NCI-H82 (cell line): ENCODE measurements around the gene IPO13.

ENCODE experiments used
- DNase-seq: peaks from one replicate; lab custom pipeline; 2025; lab: John Stamatoyannopoulos, UW

IPO13 gene

GRCh38 chr1:43949678-43950077 is 2.9 kb downstream of the IPO13 start:
- no peak for DNase-seq

GRCh38 chr1:43951021-43951985 is 4.6 kb downstream of the IPO13 start:
- DNase-seq: peak; percentile 53

DNA sequence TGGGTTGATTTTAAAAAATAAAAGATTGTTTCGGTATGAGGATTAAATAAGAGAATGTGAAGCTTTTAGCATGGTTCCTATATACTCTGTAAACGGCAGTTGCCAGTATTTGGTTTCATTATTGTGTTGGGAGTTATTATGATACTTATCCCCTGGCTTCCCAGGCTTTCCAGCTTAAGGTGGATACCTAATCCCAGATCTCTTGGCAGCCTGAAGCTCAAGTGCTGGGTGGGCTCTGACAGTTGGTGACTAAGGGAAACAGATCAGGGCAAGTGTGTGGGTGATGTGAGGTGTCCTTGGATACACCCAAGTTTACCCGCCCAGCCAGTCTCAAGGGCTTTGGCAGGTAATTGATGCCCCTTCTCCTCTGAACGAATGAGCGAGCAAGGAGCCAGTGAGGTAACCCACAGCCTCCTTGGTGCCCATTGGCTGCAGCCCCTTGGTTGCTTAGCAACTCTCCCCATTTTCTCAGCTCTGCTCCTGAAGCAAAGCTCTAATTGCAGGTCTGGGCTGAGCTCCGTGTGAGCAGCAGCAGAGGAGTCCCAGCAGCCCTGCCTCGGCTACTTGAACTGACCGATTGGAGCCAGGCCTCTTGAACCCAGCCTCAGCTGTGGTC is 6.1 kb downstream of the IPO13 start:
- peak; percentile 99 for DNase-seq

DNA sequence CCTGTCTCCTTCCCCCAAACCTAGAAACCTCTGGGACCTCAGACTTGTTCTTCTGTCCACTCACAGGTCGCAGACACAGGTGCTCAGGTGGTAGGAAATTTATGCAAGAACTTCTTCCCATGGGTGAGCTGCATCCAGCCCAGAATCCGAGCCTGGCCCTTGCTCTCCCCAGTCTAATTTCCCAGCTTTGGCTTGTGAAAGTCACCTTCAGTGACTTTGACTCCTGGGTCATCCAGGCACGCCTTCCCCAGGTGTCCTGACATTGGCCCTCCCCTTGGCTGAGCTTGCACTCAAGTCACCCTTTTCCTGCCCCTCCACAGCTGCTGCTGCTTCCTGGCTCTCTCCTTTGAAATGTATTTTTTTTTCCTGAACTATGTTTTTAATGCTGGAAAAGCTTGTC is 6.6 kb downstream of the IPO13 start:
- DNase-seq: peak; percentile 41

DNA sequence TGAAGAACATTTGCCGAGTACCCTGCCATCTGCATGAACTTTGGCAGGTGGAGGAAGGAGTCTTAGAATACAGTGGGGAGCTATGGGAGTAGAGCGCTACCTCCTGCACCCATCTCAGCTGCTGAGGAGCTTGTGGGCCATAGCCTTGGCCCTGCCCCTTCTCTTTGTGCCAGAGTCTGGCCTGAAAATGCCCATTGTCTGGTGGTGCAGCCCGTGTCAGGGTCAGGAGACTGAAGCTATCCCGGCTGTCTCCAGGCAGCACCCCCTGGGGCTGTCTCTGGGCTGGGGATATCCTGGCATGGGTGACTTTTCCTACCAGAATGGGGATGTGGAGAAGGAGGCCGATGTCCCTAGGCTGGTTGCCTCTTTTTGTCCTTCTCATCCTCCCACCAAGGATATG is 7.3 kb downstream of the IPO13 start:
- no peak for DNase-seq

DNA sequence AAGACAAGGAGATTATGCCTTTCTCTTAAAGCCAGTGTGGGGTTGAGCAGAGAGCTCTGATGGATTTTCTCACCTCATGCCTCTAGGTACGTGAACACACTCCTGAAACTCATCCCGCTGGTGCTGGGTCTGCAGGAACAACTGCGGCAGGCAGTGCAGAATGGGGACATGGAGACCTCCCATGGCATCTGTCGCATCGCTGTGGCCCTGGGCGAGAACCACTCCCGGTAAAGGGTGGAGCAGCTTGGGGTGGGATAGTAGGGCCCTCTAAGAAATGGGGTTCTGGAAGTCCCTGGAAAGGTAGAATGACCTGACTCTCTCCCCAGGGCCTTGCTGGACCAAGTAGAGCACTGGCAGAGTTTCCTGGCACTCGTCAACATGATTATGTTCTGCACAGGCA is 9.5 kb downstream of the IPO13 start:
- no peak for DNase-seq

DNA sequence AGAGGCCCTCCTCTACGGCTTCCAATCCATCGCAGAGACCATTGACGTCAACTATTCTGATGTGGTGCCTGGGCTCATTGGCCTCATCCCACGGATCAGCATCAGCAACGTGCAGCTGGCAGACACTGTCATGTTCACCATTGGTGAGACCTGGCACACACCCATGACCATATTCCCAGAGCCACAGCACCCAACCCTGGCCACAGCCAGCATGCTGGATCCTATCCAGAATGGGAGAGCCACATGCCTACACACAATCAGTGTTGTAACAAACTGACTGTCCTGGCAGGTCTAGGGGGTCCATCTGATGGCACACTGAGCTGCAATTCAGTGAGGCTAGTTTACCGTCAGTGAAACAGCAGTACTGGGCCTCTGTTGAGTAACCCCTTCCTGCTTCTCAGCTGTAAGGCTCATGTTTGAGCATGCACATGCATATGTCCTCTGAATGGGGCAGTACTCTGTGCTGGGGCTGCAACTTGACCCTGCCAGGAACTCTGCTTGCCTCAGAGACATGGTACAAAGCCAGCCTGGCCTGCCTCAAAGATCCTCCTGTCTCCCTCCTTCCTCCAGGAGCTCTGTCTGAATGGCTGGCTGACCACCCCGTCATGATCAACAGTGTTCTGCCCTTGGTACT is 10.8 kb downstream of the IPO13 start:
- DNase-seq: no peak

DNA sequence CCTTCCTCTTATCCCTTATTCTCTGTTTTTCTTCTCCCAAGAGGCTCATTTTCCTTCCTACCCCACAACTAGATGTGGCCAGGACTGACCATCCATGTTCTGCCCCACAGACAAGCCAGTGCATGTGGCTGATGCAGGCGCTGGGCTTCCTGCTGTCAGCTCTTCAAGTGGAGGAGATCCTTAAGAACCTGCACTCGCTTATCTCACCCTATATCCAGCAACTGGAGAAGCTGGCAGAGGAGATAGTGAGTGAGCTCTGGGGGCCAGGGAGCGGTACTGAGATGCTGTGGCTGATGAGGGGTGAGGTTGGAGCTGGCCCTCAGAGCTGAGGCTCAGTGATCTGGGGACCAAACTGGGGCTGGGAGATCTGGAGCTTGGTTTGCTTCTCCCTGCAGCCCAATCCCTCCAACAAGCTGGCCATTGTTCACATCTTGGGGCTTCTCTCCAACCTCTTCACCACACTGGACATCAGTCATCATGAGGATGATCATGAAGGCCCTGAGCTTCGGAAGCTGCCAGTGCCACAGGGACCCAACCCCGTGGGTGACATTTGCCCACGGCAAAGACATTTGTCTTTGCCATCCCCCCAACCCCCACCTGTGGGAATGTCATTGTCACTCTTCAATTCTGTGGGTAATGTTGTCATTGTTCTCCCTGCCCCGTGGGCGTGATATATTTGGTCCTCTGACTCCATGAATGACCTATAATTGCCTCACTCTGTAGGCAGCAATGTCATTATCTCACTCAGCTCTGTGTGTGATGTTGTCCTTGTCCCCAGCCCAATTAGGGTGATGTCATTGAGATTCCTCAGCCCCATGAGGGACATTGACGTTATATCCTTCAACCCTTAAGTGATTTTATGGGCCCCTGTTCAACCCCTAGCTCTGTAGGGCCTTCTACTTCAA is 11.9 kb downstream of the IPO13 start:
- DNase-seq: no peak

DNA sequence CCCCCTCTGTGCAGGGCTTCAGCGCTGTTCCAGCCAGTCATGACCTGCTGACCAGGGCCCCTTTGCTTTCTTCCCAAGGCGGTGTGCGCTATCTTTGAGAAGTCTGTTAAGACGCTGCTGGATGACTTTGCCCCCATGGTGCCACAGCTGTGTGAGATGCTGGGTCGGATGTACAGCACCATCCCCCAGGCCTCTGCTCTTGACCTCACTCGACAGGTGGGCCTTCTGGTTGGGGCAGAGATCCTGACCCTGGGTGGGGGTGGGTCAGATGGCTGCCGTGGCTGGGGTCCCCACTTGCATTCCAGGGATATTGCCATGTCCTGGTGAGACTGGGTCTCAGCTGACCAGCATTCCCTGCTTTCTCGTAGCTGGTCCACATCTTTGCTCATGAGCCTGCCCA is 14.0 kb downstream of the IPO13 start:
- DNase-seq: no peak

DNA sequence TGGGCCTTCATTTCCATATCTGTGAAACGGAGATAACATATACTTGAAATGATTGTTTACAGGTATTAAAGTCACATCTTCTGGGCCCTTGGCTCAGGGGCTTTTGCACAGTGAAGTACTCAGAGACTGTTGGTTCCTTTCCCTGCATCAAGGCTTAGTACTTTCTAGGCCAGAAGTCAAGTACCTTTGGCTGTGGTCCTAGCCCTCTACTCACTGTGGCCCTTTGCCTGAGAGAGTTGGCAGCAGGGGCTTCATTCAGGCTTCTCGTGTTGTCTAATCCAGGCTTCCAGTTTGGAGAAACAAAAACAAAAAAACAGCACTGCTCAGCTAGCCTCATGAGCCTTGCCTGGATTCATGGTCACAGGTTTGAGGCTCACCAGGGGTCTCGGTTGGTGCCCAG is 14.9 kb downstream of the IPO13 start:
- DNase-seq: no peak

DNA sequence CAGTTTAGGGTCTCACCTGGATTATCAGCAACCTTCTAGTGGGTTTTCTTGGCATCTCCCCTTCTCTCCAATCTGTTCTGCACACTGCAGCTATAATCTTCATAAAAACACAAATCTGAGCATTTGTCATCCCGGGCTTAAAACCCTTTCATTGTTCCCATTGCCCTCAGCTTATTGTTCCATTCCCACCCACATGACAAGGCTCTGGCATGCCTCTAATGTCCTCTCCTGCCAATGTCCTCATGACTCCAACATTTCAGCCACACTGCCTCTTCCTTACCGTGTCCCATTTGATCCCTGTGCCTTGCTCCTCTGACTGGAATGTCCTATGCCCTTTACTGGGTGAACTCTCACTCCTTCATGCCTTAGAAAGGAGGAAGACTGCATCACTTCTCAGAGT is 15.6 kb downstream of the IPO13 start:
- no peak for DNase-seq

GRCh38 chr1:43963006-43963405 is 16.3 kb downstream of the IPO13 start:
- DNase-seq: no peak

DNA sequence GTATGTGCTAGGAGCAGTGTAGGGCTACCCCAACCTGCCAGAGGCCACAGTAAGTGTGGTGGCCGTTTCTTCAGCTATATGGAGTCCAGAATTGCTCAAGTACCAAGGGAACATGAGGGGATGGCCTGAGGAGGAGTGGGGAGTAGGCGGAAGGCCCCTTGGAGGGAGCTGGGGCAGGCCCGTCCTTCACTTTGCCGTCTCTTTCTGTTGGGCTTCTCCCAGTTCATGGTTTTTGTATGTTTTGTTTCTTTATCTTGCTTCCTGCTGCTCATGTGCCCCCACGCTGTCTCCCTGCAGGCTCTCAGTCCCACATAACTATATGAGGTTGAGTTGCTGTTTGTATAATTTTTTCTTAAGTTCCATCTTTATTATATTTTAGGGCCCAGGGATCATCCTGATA is 17.1 kb downstream of the IPO13 start:
- DNase-seq: no peak

DNA sequence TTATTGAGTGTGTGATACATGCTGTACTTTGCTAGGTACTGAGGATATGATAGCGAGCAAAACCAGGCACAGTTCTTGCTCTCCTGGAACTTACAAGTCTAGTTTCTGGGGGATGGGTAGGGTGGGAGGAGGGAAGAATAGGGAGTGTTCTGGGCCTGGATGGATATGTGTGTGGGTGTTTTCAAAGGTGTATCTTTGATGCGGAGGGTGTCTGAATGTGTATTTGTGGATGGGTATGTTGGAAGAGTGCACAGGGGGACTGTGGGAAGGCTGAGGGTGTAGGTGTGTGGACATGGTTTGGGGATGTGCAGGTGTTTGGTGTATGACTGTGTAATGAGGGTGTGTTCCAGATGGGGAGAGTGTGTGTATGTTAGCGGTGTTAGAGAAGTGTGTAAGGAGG is 18.6 kb downstream of the IPO13 start:
- DNase-seq: no peak

GRCh38 chr1:43968348-43968948 is 21.7 kb downstream of the IPO13 start:
- no peak for DNase-seq

GRCh38 chr1:43969416-43969745 is 22.6 kb downstream of the IPO13 start:
- no peak for DNase-seq

GRCh38 chr1:43969746-43970466 is 23.2 kb downstream of the IPO13 start, which contains the start of gene DPH2:
TSS of gene DPH2 (plus strand) at chr1:43970010. CDS start at chr1:43970176, 166 bp downstream.
- peak; percentile 99 for DNase-seq

GRCh38 chr1:43970502-43970901 is 23.8 kb downstream of the IPO13 start:
- peak; percentile 23 for DNase-seq

GRCh38 chr1:43970911-43971310 is 24.2 kb downstream of the IPO13 start:
- no peak for DNase-seq

DNA sequence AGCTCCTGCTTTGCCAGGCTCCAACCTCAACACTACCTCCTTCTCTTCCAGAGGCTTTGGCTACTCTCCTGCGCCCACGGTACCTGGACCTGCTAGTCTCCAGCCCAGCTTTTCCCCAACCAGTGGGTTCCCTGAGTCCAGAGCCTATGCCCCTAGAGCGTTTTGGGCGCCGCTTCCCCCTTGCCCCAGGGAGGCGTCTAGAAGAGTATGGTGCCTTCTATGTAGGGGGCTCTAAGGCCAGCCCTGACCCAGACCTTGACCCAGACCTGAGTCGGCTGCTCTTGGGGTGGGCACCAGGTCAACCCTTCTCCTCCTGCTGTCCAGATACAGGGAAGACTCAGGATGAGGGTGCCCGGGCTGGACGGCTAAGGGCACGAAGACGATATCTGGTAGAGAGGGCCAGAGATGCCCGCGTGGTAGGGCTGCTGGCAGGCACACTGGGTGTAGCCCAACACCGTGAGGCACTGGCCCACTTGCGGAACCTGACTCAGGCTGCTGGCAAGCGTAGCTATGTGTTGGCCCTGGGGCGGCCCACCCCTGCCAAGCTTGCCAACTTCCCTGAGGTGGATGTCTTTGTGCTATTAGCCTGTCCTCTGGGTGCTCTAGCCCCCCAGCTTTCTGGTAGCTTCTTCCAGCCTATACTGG is 24.7 kb downstream of the IPO13 start:
- DNase-seq: no peak
